A549 (cell line): ENCODE measurements around the gene ARL5C. TPM values are rescaled to one million over a fixed set of nuclear protein-coding genes. Genes with fewer than 3 reads are reported as not detected.
"Not testable (repeated sequence)": the region's sequence is repeated elsewhere in the genome, so short reads cannot be mapped to it uniquely, and the experiment has no call there.

ENCODE experiments used
- ATAC-seq, 2 experiments: fragments of 200-7000 bp in 1 of 2; fragments of >200 bp in 1 of 2; cut with Nextera tagmentation in 1 of 2; cut with Tn5 transposase in 1 of 2; 3 replicates each; pipeline versions ENCODE4 v1.8.0 to v1.9.1; 2018 to 2020; ENCODE audit warnings: mild to moderate bottlenecking in 1 of 2, moderate library complexity in 1 of 2
- CTCF ChIA-PET: fragments of 300-600 bp; sonication (Branson Sonifier 250); formaldehyde crosslinking; extraction: SDS; loops from one replicate; lab custom pipeline; 2021; ENCODE audit warnings: antibody characterized with exemption, inconsistent platforms; lab: Yijun Ruan, JAX
- POLR2A ChIA-PET: fragments of 350-600 bp; formaldehyde crosslinking; extraction: SDS; loops from one replicate; lab custom pipeline; 2021; ENCODE audit warnings: antibody characterized with exemption, inconsistent platforms; lab: Yijun Ruan, JAX
- DNase-seq, 2 experiments: peaks; one replicate each; pipeline versions ENCODE4 v3.0.0 to v3.0.0-alpha.2; 2011 to 2016; ENCODE audit warnings: low read depth in 1 of 2, low spot score in 1 of 2
- FAIRE-seq: peaks from 2 replicates; lab custom pipeline; 2011; peaks lifted over from hg19 to GRCh38; lab: Jason Lieb, UNC
- H3K27ac ChIP-seq, 2 experiments: fragments of >200 bp; sonication (Bioruptor Twin); formaldehyde crosslinking; 3 replicates each; pipeline ENCODE4 v1.5.1; 2016 to 2017
- H3K4me1 ChIP-seq: fragments of >200 bp; sonication (Bioruptor Twin); formaldehyde crosslinking; 3 replicates; pipeline ENCODE4 v1.6.1; 2016
- H3K4me2 ChIP-seq: fragments of >200 bp; sonication (Bioruptor Twin); formaldehyde crosslinking; 3 replicates; pipeline ENCODE4 v1.6.1; 2016
- H3K4me3 ChIP-seq: fragments of >200 bp; sonication (Bioruptor Twin); formaldehyde crosslinking; 3 replicates; pipeline ENCODE4 v1.5.1; 2016
- H3K9me3 ChIP-seq: fragments of >200 bp; sonication (Bioruptor Twin); formaldehyde crosslinking; 3 replicates; pipeline ENCODE4 v1.6.1; 2016
- CBX8 ChIP-seq: fragments of 200-600 bp; sonication (generic); IDR thresholded peaks from 2 replicates; pipeline ENCODE4 v1.6.1; 2016
- CEBPB ChIP-seq, 2 experiments: fragments of >200 bp in 1 of 2; sonication (Bioruptor Twin) in 1 of 2; formaldehyde crosslinking in 1 of 2; IDR thresholded peaks; 2 replicates each; pipeline ENCODE4 v1.6.1; 2012 to 2016
- EHMT2 ChIP-seq: fragments of 200-600 bp; sonication (generic); IDR thresholded peaks from 2 replicates; pipeline ENCODE4 v1.6.1; 2016; ENCODE audit warnings: antibody characterized with exemption, low read depth, mild to moderate bottlenecking, moderate library complexity
- EP300 ChIP-seq, 2 experiments: fragments of >200 bp; sonication (Bioruptor Twin); formaldehyde crosslinking; IDR thresholded peaks; 2 replicates in 1 of 2; 3 replicates in 1 of 2; pipeline ENCODE4 v1.6.1; 2016 to 2017
- FOSB ChIP-seq: fragments of 250-450 bp; sonication (Bioruptor Pico); IDR thresholded peaks from 2 replicates; pipeline ENCODE4 v1.5.0; 2020; ENCODE audit warnings: mild to moderate bottlenecking, moderate library complexity
- FOXS1 ChIP-seq: fragments of 250-450 bp; sonication (Bioruptor Pico); IDR thresholded peaks from 2 replicates; pipeline ENCODE4 v1.5.0; 2020; ENCODE audit warnings: mild to moderate bottlenecking, moderate library complexity
- GATA3 ChIP-seq: IDR thresholded peaks from 2 replicates; pipeline ENCODE4 v1.6.1; 2012; ENCODE audit warnings: borderline replicate concordance
- HDAC2 ChIP-seq: fragments of 200-600 bp; sonication (generic); IDR thresholded peaks from 2 replicates; pipeline ENCODE4 v1.6.1; 2016
- HOXA7 ChIP-seq: fragments of 250-450 bp; sonication (Bioruptor Pico); IDR thresholded peaks from 2 replicates; pipeline ENCODE4 v1.5.0; 2020; ENCODE audit warnings: mild to moderate bottlenecking, moderate library complexity
- JUN ChIP-seq, 2 experiments: fragments of >200 bp; sonication (Bioruptor Twin); formaldehyde crosslinking; IDR thresholded peaks; 2 replicates in 1 of 2; 3 replicates in 1 of 2; pipeline ENCODE4 v1.6.1; 2016 to 2017
- JUNB ChIP-seq: fragments of >200 bp; sonication (Bioruptor Twin); formaldehyde crosslinking; IDR thresholded peaks from 2 replicates; pipeline ENCODE4 v1.6.1; 2016
- KDM1A ChIP-seq: fragments of 200-600 bp; sonication (generic); IDR thresholded peaks from 2 replicates; pipeline ENCODE4 v1.6.1; 2016; ENCODE audit warnings: low read depth, mild to moderate bottlenecking
- KDM5A ChIP-seq: fragments of 200-600 bp; sonication (generic); IDR thresholded peaks from 2 replicates; pipeline ENCODE4 v1.6.1; 2016; ENCODE audit warnings: antibody characterized with exemption, mild to moderate bottlenecking
- MAFK ChIP-seq: fragments of 450-650 bp; IDR thresholded peaks from 2 replicates; pipeline ENCODE4 v1.6.1; 2014; ENCODE audit not compliant: partially characterized antibody
- MAZ ChIP-seq: fragments of 150-350 bp; IDR thresholded peaks from 2 replicates; pipeline ENCODE4 v1.6.1; 2014; ENCODE audit warnings: antibody characterized with exemption, low read depth, low read length, borderline replicate concordance
- NFE2L2 ChIP-seq: fragments of 150-350 bp; conservative IDR thresholded peaks from 2 replicates; pipeline ENCODE4 v1.6.1; 2014; ENCODE audit warnings: low read length
- PHF8 ChIP-seq: fragments of 200-600 bp; sonication (generic); IDR thresholded peaks from 2 replicates; pipeline ENCODE4 v1.6.1; 2016; ENCODE audit warnings: low read depth, mild to moderate bottlenecking, antibody characterized with exemption, moderate library complexity, borderline replicate concordance
- POLR2A ChIP-seq: IDR thresholded peaks from 2 replicates; pipeline ENCODE4 v1.6.1; 2012; ENCODE audit warnings: mild to moderate bottlenecking, low read length
- RFX5 ChIP-seq: fragments of 450-650 bp; IDR thresholded peaks from 2 replicates; pipeline ENCODE4 v1.7.1; 2014; ENCODE audit warnings: antibody characterized with exemption, mild to moderate bottlenecking, moderate library complexity
- RNF2 ChIP-seq: fragments of 200-600 bp; sonication (generic); IDR thresholded peaks from 2 replicates; pipeline ENCODE4 v1.6.1; 2016; ENCODE audit warnings: low read depth, mild to moderate bottlenecking, antibody characterized with exemption, moderate library complexity, borderline replicate concordance
- SREBF2 ChIP-seq: fragments of 450-650 bp; IDR thresholded peaks from 2 replicates; pipeline ENCODE4 v1.6.1; 2014; ENCODE audit warnings: mild to moderate bottlenecking, moderate library complexity
- TFCP2L1 ChIP-seq: fragments of 250-450 bp; sonication (Bioruptor Pico); IDR thresholded peaks from 2 replicates; pipeline ENCODE4 v1.5.0; 2021; ENCODE audit warnings: mild to moderate bottlenecking
- TP53 ChIP-seq: fragments of 250-450 bp; sonication (Bioruptor Pico); IDR thresholded peaks from 2 replicates; pipeline ENCODE4 v1.5.0; 2021; ENCODE audit warnings: mild to moderate bottlenecking, moderate library complexity
- ZC3H11A ChIP-seq: fragments of 450-650 bp; IDR thresholded peaks from 2 replicates; pipeline ENCODE4 v1.6.1; 2014; ENCODE audit warnings: antibody characterized with exemption, mild to moderate bottlenecking
- ZNF302 ChIP-seq: fragments of 250-450 bp; sonication (Bioruptor Pico); IDR thresholded peaks from 2 replicates; pipeline ENCODE4 v1.9.0; 2021; ENCODE audit warnings: inconsistent platforms, mild to moderate bottlenecking, moderate library complexity
- WGBS: methylation state at CpG from one replicate; pipeline ENCODE4 v1.1.6; 2017; ENCODE audit errors: missing lambda C conversion rate; 5-methylcytosine and 5-hydroxymethylcytosine counted together
- polyA plus RNA-seq, 4 experiments: library from polyadenylated mRNA; depleted of rRNA in 3 of 4; stranded (reverse); fragments of >200 nt; fragmentation: RNase III in 1 of 4; extraction: RNeasy Plus Mini Kit Qiagen cat#74134 plus additional on column Dnase treatment in 1 of 4; gene quantifications; 2 replicates in 3 of 4; 3 replicates in 1 of 4; pipeline ENCODE4 v1.2.3, GENCODE V29; 2011 to 2017
- TF ChIP-seq, protein P1 (sequence below): fragments of >200 bp; sonication (Bioruptor Twin); formaldehyde crosslinking; IDR thresholded peaks from 3 replicates; pipeline ENCODE4 v1.5.1; 2016
- TF ChIP-seq, protein P2 (sequence below): fragments of 250-450 bp; sonication (Bioruptor Pico); IDR thresholded peaks from 2 replicates; pipeline ENCODE4 v1.5.0; 2020; ENCODE audit warnings: low read depth, mild to moderate bottlenecking, moderate library complexity
- TF ChIP-seq, protein P3 (sequence below): fragments of 450-650 bp; IDR thresholded peaks from 2 replicates; pipeline ENCODE4 v1.6.1; 2014; ENCODE audit warnings: antibody characterized with exemption
- TF ChIP-seq, protein P4 (sequence below): fragments of 250-450 bp; sonication (Bioruptor Pico); IDR thresholded peaks from 2 replicates; pipeline ENCODE4 v1.5.0; 2021; ENCODE audit warnings: mild to moderate bottlenecking, moderate library complexity, borderline replicate concordance
- TF ChIP-seq, protein P5 (sequence below): fragments of 150-350 bp; IDR thresholded peaks from 2 replicates; pipeline ENCODE4 v1.6.1; 2014; ENCODE audit warnings: low read depth, mild to moderate bottlenecking, low read length

Gene ARL5C
- polyA plus RNA-seq, 2 of the 4 experiments (the other 2 are of a cell fraction): not detected

DNA sequence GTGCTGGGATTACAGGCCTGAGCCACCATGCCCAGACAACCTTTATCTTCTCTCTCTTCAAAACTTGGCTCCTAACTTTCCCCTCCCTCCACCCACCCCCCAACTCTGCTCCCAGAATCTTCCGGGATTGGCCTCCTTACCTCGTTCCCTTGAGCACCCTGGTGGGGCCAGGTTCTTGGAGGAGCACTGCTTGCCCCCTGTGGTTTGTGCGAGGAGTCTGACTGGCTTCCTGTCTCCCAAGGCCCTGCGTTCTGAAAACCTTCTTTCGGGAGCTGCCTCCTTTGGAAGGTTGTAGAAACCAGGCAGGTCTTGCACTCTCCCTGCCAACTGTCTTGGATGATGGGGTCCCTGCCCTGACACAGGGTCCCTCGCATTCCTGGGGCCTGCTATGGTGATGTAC, 34.3 kb downstream of the ARL5C start:
- Histone ChIP-seq H3K27ac (peak overlapping the region in 1 of 2 experiments; percentile 49; a peak in 3 of 6 replicates), H3K4me1 (0 out of 3 replicates have a peak, but pooled peaks cover 8% of the 10 kb centered on the region), H3K4me3 (no peak overlapping the region), H3K9me3 (no peaks in the 10 kb centered on the region), H3K4me2 (no peak overlapping the region)
- 80% methylated on average over 6 of the region's 6 CpGs for WGBS
- ChIA-PET POLR2A (no interaction called here), CTCF (interaction anchor here (0.7 kb wide), 1 partner anchor 22 kb away, joined by 3 read pairs; no protein-coding TSS in a partner anchor)
- TF ChIP-seq ZNF302: no peak
- no peak for TF ChIP-seq SREBF2
- TF ChIP-seq KDM1A: no peak
- TF ChIP-seq EP300 (IDR thresholded peaks at IDR 0.05): no peak
- no peak for TF ChIP-seq FOXS1 (CRISPR knock-in tag)
- TF ChIP-seq, protein P1, sequence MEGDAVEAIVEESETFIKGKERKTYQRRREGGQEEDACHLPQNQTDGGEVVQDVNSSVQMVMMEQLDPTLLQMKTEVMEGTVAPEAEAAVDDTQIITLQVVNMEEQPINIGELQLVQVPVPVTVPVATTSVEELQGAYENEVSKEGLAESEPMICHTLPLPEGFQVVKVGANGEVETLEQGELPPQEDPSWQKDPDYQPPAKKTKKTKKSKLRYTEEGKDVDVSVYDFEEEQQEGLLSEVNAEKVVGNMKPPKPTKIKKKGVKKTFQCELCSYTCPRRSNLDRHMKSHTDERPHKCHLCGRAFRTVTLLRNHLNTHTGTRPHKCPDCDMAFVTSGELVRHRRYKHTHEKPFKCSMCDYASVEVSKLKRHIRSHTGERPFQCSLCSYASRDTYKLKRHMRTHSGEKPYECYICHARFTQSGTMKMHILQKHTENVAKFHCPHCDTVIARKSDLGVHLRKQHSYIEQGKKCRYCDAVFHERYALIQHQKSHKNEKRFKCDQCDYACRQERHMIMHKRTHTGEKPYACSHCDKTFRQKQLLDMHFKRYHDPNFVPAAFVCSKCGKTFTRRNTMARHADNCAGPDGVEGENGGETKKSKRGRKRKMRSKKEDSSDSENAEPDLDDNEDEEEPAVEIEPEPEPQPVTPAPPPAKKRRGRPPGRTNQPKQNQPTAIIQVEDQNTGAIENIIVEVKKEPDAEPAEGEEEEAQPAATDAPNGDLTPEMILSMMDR: no peak
- no peak for TF ChIP-seq FOSB
- TF ChIP-seq RNF2: no peak
- TF ChIP-seq, protein P2, sequence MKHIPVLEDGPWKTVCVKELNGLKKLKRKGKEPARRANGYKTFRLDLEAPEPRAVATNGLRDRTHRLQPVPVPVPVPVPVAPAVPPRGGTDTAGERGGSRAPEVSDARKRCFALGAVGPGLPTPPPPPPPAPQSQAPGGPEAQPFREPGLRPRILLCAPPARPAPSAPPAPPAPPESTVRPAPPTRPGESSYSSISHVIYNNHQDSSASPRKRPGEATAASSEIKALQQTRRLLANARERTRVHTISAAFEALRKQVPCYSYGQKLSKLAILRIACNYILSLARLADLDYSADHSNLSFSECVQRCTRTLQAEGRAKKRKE (CRISPR knock-in tag): no peak
- TF ChIP-seq POLR2A: no peak
- no peak for TF ChIP-seq NFE2L2
- no peak for TF ChIP-seq ZC3H11A
- no peak for TF ChIP-seq JUN (IDR thresholded peaks at IDR 0.05)
- no peak for TF ChIP-seq JUNB
- TF ChIP-seq CEBPB (IDR thresholded peaks at IDR 0.05): no peak
- no peak for TF ChIP-seq CBX8
- no peak for FAIRE-seq
- no peak for DNase-seq
- ATAC-seq: no peak; a peak in 2 of 6 replicates

DNA sequence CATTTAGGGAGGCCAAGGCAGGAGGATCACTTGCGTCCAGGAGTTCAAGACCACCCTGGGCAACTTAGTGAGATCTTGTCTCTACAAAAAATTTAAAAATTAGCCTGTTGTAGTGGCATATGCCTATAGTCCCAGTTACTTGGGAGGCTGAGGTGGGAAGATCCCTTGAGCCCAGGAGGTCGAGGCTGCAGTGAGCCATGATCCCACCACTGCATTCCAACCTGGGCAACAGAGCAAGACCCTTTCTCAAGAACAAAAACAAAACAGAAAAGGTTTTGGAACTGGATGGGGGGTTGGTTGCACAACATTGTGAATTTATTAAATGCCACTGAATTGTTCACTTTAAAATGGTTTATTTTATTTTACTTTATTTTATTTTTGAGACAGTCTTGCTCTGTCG, 35.8 kb downstream of the ARL5C start:
- DNase-seq (no peak), FAIRE-seq (no peak), ATAC-seq (no peak)
- ChIA-PET POLR2A (no interaction called here), CTCF (no interaction called here)
- 64% methylated on average over 3 of the region's 3 CpGs for WGBS
- 0 out of 3 replicates have a peak, but pooled peaks cover 8% of the 10 kb centered on the region for H3K4me1 ChIP-seq
- H3K4me3 ChIP-seq: no peak overlapping the region
- H3K4me2 ChIP-seq: no peak overlapping the region
- no peaks in the 10 kb centered on the region for H3K9me3 ChIP-seq
- TF ChIP-seq HOXA7 (CRISPR knock-in tag): no peak
- TF ChIP-seq MAZ: no peak
- TF ChIP-seq, protein P3, sequence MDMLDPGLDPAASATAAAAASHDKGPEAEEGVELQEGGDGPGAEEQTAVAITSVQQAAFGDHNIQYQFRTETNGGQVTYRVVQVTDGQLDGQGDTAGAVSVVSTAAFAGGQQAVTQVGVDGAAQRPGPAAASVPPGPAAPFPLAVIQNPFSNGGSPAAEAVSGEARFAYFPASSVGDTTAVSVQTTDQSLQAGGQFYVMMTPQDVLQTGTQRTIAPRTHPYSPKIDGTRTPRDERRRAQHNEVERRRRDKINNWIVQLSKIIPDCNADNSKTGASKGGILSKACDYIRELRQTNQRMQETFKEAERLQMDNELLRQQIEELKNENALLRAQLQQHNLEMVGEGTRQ: no peak
- TF ChIP-seq TFCP2L1 (CRISPR knock-in tag): no peak
- TF ChIP-seq GATA3: no peak
- no peak for TF ChIP-seq RFX5
- no peak for TF ChIP-seq MAFK
- TF ChIP-seq RNF2: no peak
- no peak for TF ChIP-seq HDAC2
- TF ChIP-seq, protein P4, sequence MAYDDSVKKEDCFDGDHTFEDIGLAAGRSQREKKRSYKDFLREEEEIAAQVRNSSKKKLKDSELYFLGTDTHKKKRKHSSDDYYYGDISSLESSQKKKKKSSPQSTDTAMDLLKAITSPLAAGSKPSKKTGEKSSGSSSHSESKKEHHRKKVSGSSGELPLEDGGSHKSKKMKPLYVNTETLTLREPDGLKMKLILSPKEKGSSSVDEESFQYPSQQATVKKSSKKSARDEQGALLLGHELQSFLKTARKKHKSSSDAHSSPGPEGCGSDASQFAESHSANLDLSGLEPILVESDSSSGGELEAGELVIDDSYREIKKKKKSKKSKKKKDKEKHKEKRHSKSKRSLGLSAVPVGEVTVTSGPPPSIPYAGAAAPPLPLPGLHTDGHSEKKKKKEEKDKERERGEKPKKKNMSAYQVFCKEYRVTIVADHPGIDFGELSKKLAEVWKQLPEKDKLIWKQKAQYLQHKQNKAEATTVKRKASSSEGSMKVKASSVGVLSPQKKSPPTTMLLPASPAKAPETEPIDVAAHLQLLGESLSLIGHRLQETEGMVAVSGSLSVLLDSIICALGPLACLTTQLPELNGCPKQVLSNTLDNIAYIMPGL (CRISPR knock-in tag): no peak
- TF ChIP-seq PHF8: no peak
- no peak for TF ChIP-seq KDM5A
- TF ChIP-seq, protein P5, sequence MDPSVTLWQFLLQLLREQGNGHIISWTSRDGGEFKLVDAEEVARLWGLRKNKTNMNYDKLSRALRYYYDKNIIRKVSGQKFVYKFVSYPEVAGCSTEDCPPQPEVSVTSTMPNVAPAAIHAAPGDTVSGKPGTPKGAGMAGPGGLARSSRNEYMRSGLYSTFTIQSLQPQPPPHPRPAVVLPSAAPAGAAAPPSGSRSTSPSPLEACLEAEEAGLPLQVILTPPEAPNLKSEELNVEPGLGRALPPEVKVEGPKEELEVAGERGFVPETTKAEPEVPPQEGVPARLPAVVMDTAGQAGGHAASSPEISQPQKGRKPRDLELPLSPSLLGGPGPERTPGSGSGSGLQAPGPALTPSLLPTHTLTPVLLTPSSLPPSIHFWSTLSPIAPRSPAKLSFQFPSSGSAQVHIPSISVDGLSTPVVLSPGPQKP: no peak
- TF ChIP-seq TP53: no peak
- no peak for TF ChIP-seq EHMT2
- H3K27ac ChIP-seq: no peak overlapping the region

DNA sequence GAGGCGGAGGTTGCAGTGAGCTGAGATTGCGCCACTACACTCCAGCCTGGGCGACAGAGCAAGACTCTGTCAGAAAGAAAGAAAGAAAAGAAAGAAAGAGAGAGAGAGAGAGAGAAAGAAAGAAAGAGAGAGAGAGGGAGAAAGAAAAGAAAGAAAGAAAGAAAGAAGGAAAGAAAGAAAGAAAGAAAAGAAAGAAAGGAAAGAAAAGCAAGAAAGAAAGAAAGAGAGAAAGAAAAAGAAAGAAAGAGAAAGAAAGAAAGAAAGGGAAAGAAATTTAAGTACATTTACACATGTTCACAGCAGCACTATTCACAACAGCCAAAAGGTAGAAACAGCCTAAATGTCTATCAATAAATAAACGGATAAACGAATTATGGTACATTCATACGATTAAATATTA, 36.4 kb downstream of the ARL5C start:
- H3K9me3 ChIP-seq, POLR2A ChIA-PET, H3K4me1 ChIP-seq, H3K4me2 ChIP-seq, ATAC-seq, DNase-seq, H3K27ac ChIP-seq, H3K4me3 ChIP-seq, FAIRE-seq: not testable (repeated sequence)
- 79% methylated on average over 6 of the region's 6 CpGs for WGBS
- CTCF ChIA-PET: interaction anchor here (0.7 kb wide), 1 partner anchor 46 kb away, joined by 3 read pairs; no protein-coding TSS in a partner anchor
